ENCODE data around the gene RPS6KB2.
A peak's percentile ranks its signal among the peaks of the same experiment; 100 is the strongest.

Gene RPS6KB2

DNA sequence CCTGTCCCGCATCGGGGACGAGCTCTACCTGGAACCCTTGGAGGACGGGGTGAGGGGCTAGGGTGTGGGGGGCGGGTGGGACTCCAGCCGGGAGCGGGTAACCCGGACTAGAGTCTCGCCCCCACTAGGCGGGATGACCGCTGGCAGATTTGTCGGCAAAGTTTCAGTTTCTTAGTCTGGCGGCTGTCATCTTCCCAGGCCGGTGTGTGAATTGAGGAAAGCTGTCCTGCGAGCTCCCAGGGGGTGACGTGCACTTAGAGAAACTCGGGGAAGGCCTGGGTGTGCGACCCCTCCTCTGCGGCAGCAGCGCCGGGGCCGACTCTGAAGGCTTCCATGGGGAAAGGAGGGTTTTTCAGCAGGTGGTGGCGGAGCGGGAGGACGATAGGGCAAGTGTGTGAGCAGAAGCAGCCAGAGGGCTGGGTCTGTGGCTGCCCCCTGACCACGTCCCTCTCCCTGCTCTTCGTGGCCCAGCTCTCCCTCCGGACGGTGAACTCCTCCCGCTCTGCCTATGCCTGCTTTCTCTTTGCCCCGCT is 36.0 kb upstream of the RPS6KB2 start:
- TF ChIP-seq, protein P1, sequence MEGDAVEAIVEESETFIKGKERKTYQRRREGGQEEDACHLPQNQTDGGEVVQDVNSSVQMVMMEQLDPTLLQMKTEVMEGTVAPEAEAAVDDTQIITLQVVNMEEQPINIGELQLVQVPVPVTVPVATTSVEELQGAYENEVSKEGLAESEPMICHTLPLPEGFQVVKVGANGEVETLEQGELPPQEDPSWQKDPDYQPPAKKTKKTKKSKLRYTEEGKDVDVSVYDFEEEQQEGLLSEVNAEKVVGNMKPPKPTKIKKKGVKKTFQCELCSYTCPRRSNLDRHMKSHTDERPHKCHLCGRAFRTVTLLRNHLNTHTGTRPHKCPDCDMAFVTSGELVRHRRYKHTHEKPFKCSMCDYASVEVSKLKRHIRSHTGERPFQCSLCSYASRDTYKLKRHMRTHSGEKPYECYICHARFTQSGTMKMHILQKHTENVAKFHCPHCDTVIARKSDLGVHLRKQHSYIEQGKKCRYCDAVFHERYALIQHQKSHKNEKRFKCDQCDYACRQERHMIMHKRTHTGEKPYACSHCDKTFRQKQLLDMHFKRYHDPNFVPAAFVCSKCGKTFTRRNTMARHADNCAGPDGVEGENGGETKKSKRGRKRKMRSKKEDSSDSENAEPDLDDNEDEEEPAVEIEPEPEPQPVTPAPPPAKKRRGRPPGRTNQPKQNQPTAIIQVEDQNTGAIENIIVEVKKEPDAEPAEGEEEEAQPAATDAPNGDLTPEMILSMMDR (IDR thresholded peaks at IDR 0.05; ENCODE audit: low read depth, low read length), result no peak
- in situ Hi-C loops (cut with HindIII; ENCODE audit: low sequenced_read_pairs), result no loop called here
- peak overlapping the region; percentile 81 for H3K4me3 ChIP-seq (ENCODE audit: low read depth, low read length)
- DNase-seq (ENCODE audit: low read depth, low spot score), result no peak

DNA sequence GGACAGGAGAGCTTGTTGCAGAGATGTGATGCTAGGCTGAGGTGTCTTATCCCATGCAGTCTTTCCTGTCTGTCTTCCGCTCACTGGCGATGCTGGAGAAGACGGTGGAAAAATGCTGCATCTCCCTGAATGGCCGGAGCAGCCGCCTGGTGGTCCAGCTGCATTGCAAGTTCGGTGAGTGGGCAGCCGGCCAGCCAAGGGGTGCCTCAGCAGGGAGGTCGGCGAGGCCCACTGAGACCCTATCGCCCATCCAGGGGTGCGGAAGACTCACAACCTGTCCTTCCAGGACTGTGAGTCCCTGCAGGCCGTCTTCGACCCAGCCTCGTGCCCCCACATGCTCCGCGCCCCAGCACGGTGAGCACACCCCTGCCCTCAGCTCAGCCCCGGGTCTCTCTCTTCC is 34.9 kb upstream of the RPS6KB2 start:
- in situ Hi-C loops (cut with HindIII; ENCODE audit: low sequenced_read_pairs), result no loop called here
- no peak overlapping the region for H3K4me3 ChIP-seq (ENCODE audit: low read depth, low read length)
- TF ChIP-seq, protein P1 (IDR thresholded peaks at IDR 0.05; ENCODE audit: low read depth, low read length), result no peak
- DNase-seq (ENCODE audit: low read depth, low spot score), result no peak

- TF ChIP-seq, protein P1 (IDR thresholded peaks at IDR 0.05; ENCODE audit: low read depth, low read length), result no peak
- in situ Hi-C loops (cut with HindIII; ENCODE audit: low sequenced_read_pairs), result no loop called here
- no peak overlapping the region for H3K4me3 ChIP-seq (ENCODE audit: low read depth, low read length)
- DNase-seq (ENCODE audit: low read depth, low spot score), result no peak
These were observed 34.3 kb upstream of the RPS6KB2 start for GRCh38 chr11:67393990-67394389.

GRCh38 chr11:67395555-67396258 is 32.6 kb upstream of the RPS6KB2 start:
- TF ChIP-seq, protein P1 (IDR thresholded peaks at IDR 0.05; ENCODE audit: low read depth, low read length), result no peak

GRCh38 chr11:67396259-67396581 is 32.1 kb upstream of the RPS6KB2 start:
- in situ Hi-C loops (cut with HindIII; ENCODE audit: low sequenced_read_pairs), result no loop called here
- TF ChIP-seq, protein P1 (IDR thresholded peaks at IDR 0.05; ENCODE audit: low read depth, low read length), result no peak
- DNase-seq (ENCODE audit: low read depth, low spot score), result no peak
- no peak overlapping the region for H3K4me3 ChIP-seq (ENCODE audit: low read depth, low read length)

More at GRCh38 chr11:67395555-67396258, 32.6 kb upstream of the RPS6KB2 start:
- in situ Hi-C loops (cut with HindIII; ENCODE audit: low sequenced_read_pairs), result no loop called here
- no peak for DNase-seq (ENCODE audit: low read depth, low spot score)
- no peak overlapping the region for H3K4me3 ChIP-seq (ENCODE audit: low read depth, low read length)

DNA sequence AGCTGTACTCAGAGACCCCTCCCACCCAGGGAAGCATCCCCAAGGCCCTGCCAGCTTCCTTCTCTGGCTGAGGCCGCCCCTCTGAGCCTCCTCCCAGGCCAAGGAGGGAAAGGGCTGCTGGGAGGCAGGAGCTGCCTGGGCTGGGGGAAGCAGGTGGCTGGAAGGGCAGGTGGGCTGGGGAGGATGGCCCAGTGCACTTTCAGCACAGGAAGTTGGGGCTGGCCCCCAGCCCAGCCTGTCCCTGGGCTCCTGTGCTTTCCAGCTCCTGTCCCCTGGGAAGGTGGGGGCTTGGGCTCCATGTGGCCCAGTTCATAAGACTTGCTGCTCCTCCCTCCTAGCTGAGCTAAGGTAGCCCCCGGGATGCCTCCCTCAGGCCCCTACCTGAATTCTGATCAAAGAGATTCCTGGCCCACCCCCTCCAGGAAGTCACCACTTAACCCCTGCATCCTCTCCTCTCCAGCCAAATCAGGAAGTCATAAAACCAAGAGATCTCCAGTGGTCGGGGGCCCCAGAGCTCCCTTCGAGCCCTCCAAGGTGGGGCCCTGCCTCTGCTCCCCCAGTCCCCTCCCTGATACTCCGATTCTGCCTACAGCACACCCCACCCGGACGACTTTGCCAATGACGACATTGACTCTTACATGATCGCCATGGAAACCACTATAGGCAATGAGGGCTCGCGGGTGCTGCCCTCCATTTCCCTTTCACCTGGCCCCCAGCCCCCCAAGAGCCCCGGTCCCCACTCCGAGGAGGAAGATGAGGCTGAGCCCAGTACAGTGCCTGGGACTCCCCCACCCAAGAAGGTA is 31.5 kb upstream of the RPS6KB2 start:
- H3K4me3 ChIP-seq (ENCODE audit: low read depth, low read length), result no peak overlapping the region
- in situ Hi-C loops (cut with HindIII; ENCODE audit: low sequenced_read_pairs), result no loop called here
- TF ChIP-seq, protein P1 (IDR thresholded peaks at IDR 0.05; ENCODE audit: low read depth, low read length), result no peak
- no peak for DNase-seq (ENCODE audit: low read depth, low spot score)
